Large intestine (tissue), 3 donors: ENCODE measurements around the gene MYLIP. TPM values are rescaled to one million over a fixed set of nuclear protein-coding genes. Genes with fewer than 3 reads are reported as not detected.

Experiments
- DNase-seq, 2 donors: peaks; one replicate each; pipeline versions ENCODE4 v3.0.0 to v3.0.0-alpha.2; 2013
- H3K27ac ChIP-seq: one replicate; pipeline ENCODE4 v1.5.1; 2013; ENCODE audit warnings: low read length
- H3K27me3 ChIP-seq: 2 replicates; pipeline ENCODE4 v1.6.1; 2013; ENCODE audit warnings: low read length; ENCODE audit not compliant: control insufficient read depth, insufficient read depth
- H3K36me3 ChIP-seq: 2 replicates; pipeline ENCODE4 v1.6.1; 2013; ENCODE audit warnings: low read length; ENCODE audit not compliant: control insufficient read depth, insufficient read depth
- H3K4me1 ChIP-seq: one replicate; pipeline ENCODE4 v1.6.1; 2013; ENCODE audit warnings: low read length; ENCODE audit not compliant: control insufficient read depth, insufficient read depth
- H3K4me3 ChIP-seq: one replicate; pipeline ENCODE4 v1.5.1; 2013; ENCODE audit warnings: low read length
- H3K9me3 ChIP-seq: one replicate; pipeline ENCODE4 v1.6.1; 2013; ENCODE audit warnings: mild to moderate bottlenecking, low read depth, low read length, moderate library complexity; ENCODE audit not compliant: control insufficient read depth
- WGBS: methylation state at CpG from one replicate; pipeline ENCODE4 v1.1.5; 2013; ENCODE audit warnings: low lambda C conversion rate; ENCODE audit not compliant: insufficient coverage; 5-methylcytosine and 5-hydroxymethylcytosine counted together
- polyA plus RNA-seq: library from polyadenylated mRNA; unstranded; fragments of 120-200 nt; gene quantifications from one replicate; pipeline ENCODE4 v1.2.1, GENCODE V29; 2013

The MYLIP gene
- polyA plus RNA-seq, 1 donor = 41.1 TPM

DNA sequence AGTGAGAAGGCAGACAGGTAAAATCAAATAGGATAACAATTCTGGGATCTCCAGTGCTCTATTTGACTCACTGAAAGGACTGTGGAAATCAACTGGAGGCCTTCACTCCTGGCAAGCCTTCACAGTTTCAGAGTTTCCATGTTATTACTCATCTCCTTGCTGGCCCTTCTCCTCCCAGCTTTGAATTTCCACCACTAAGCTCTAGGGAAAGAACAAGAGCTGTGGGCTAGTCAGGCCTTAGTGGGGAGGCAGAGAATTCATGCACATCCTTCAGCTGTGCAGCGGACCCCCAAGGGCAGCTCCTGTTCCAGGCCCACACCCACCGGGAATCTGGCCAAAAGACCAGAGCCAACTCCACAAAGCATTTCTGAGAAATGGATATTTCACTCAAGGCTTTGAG, 26.0 kb downstream of the MYLIP start:
- WGBS = no CpG with 5 or more reads among the region's 2 CpGs
- peaks cover 6% of the 10 kb centered on the region for H3K9me3 ChIP-seq
- H3K4me1 ChIP-seq = no peaks in the 10 kb centered on the region
- H3K27ac ChIP-seq = no peak overlapping the region
- peaks cover 37% of the 10 kb centered on the region for H3K36me3 ChIP-seq
- no peak for DNase-seq
- H3K4me3 ChIP-seq = no peak overlapping the region
- no peaks in the 10 kb centered on the region for H3K27me3 ChIP-seq

GRCh38 chr6:16157492-16157891, 28.6 kb downstream of the MYLIP start:
- DNase-seq = no peak
- Histone ChIP-seq H3K27ac (no peak overlapping the region), H3K9me3 (peaks cover 6% of the 10 kb centered on the region), H3K4me1 (no peaks in the 10 kb centered on the region), H3K36me3 (peaks cover 17% of the 10 kb centered on the region), H3K27me3 (no peaks in the 10 kb centered on the region), H3K4me3 (no peak overlapping the region)
- no CpG with 5 or more reads among the region's 3 CpGs for WGBS

GRCh38 chr6:16157909-16158308, 29.0 kb downstream of the MYLIP start:
- Histone ChIP-seq H3K4me1 (no peaks in the 10 kb centered on the region), H3K9me3 (peaks cover 6% of the 10 kb centered on the region), H3K27ac (no peak overlapping the region), H3K4me3 (no peak overlapping the region), H3K36me3 (peaks cover 15% of the 10 kb centered on the region), H3K27me3 (no peaks in the 10 kb centered on the region)
- WGBS = no CpG with 5 or more reads among the region's 11 CpGs
- DNase-seq = no peak

GRCh38 chr6:16158943-16159557, 30.2 kb downstream of the MYLIP start:
- DNase-seq = no peak
- Histone ChIP-seq H3K9me3 (peaks cover 6% of the 10 kb centered on the region), H3K36me3 (peaks cover 15% of the 10 kb centered on the region), H3K27ac (no peak overlapping the region), H3K4me1 (no peaks in the 10 kb centered on the region), H3K27me3 (no peaks in the 10 kb centered on the region), H3K4me3 (no peak overlapping the region)
- WGBS = 100% methylated on average over 1 of the region's 7 CpGs

GRCh38 chr6:16160794-16161193, 31.9 kb downstream of the MYLIP start:
- H3K9me3 ChIP-seq = peaks cover 3% of the 10 kb centered on the region
- H3K4me1 ChIP-seq = no peaks in the 10 kb centered on the region
- no peaks in the 10 kb centered on the region for H3K36me3 ChIP-seq
- H3K27ac ChIP-seq = no peak overlapping the region
- H3K4me3 ChIP-seq = no peak overlapping the region
- DNase-seq = no peak
- no peaks in the 10 kb centered on the region for H3K27me3 ChIP-seq
- 100% methylated on average over 1 of the region's 11 CpGs for WGBS

- H3K36me3 ChIP-seq = no peaks in the 10 kb centered on the region
- no peak overlapping the region for H3K4me3 ChIP-seq
- no peak for DNase-seq
- 89% methylated on average over 1 of the region's 2 CpGs for WGBS
- H3K9me3 ChIP-seq = no peaks in the 10 kb centered on the region
- H3K27ac ChIP-seq = no peak overlapping the region
- no peaks in the 10 kb centered on the region for H3K4me1 ChIP-seq
- H3K27me3 ChIP-seq = no peaks in the 10 kb centered on the region
These were observed 33.1 kb downstream of the MYLIP start for GRCh38 chr6:16162003-16162402.

DNA sequence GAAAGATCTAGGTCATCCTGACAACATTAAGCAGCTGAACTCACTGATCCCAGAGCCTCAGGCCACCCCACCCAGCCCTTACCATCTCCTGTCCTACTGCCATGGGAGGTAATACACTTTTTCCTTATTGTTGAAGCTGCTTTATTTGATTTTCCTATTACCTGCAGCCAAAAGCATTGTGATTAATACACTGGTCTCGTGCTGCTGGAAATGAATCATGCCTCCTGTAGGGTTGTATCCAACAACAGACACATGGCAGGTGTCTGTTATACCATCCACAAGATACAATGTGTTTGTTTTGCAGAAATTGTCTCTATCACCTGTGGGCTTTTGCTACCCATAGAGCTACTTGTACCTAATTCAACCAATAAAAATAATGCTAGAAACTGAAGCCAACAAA, 34.2 kb downstream of the MYLIP start:
- H3K4me3 ChIP-seq = no peak overlapping the region
- H3K27me3 ChIP-seq = no peaks in the 10 kb centered on the region
- no peak for DNase-seq
- peaks cover 2% of the 10 kb centered on the region for H3K4me1 ChIP-seq
- no peaks in the 10 kb centered on the region for H3K9me3 ChIP-seq
- no peak overlapping the region for H3K27ac ChIP-seq
- WGBS = no CpG with 5 or more reads among the region's 1 CpG
- H3K36me3 ChIP-seq = no peaks in the 10 kb centered on the region

- Histone ChIP-seq H3K36me3 (no peaks in the 10 kb centered on the region), H3K27me3 (no peaks in the 10 kb centered on the region), H3K4me3 (no peak overlapping the region), H3K27ac (no peak overlapping the region), H3K9me3 (no peaks in the 10 kb centered on the region), H3K4me1 (peaks cover 7% of the 10 kb centered on the region)
- WGBS = 100% methylated on average over 1 of the region's 2 CpGs
- no peak for DNase-seq
These were observed 34.8 kb downstream of the MYLIP start for GRCh38 chr6:16163535-16164300.

- no CpG with 5 or more reads among the region's 5 CpGs for WGBS
- no peak overlapping the region for H3K4me3 ChIP-seq
- no peaks in the 10 kb centered on the region for H3K36me3 ChIP-seq
- H3K4me1 ChIP-seq = peaks cover 7% of the 10 kb centered on the region
- H3K27ac ChIP-seq = no peak overlapping the region
- DNase-seq = no peak
- no peaks in the 10 kb centered on the region for H3K9me3 ChIP-seq
- no peaks in the 10 kb centered on the region for H3K27me3 ChIP-seq
These were observed 36.8 kb downstream of the MYLIP start for GRCh38 chr6:16165641-16166040.

DNA sequence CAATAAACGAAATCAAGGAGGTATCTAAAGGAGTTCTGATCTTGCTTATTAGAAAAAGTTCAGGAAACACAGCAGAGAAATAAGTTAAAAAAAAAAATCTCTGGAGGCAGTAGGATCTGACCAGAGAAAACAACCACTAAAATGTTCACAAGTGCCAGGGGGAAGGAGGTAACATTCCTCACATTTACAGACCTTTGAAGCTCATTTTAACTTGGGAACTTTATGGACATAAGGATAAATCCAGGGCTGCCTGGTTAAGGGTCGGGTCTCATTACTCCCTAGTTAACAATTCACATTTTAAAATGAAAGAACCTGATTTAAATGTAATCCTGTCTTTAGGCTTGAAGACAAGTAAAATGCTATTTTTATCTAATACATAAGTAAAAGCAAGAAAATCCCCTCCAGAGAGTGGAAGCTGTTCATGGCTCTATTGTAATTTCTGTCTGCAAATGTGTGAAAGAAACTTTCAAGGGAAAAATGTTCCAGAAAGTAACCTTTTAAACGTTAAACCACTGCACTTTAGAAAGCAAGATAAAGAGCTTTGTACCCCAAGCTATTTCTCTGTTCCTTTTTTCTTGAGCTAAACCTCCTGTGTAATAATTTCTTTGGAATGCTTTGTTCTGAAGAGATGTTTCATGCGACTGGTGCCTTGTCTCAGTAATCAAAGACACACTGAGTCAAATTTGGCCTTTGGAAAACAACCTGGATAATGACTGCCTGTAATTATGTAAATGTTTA, 38.2 kb downstream of the MYLIP start:
- Histone ChIP-seq H3K36me3 (no peaks in the 10 kb centered on the region), H3K27ac (peak overlapping the region; percentile 10), H3K4me3 (no peak overlapping the region), H3K9me3 (no peaks in the 10 kb centered on the region), H3K27me3 (no peaks in the 10 kb centered on the region), H3K4me1 (peaks cover 7% of the 10 kb centered on the region)
- no CpG with 5 or more reads among the region's 4 CpGs for WGBS
- DNase-seq = no peak
